HEK293T (cell line): Measurements from ENCODE around the gene ANKZF1.

Experiments
- BHLHE40 ChIP-seq: fragments of 450-650 bp; IDR thresholded peaks from 2 replicates; pipeline ENCODE4 v1.6.1; 2016; ENCODE audit warnings: mild to moderate bottlenecking, moderate library complexity, borderline replicate concordance
- ELF4 ChIP-seq: fragments of 450-650 bp; IDR thresholded peaks from 2 replicates; pipeline ENCODE4 v1.6.1; 2017; ENCODE audit warnings: antibody characterized with exemption
- FOXM1 ChIP-seq: fragments of 450-650 bp; IDR thresholded peaks from 2 replicates; pipeline ENCODE4 v1.6.1; 2017; ENCODE audit warnings: mild to moderate bottlenecking, borderline replicate concordance
- LEF1 ChIP-seq: fragments of 450-650 bp; IDR thresholded peaks from 2 replicates; pipeline ENCODE4 v1.6.1; 2017; ENCODE audit warnings: mild to moderate bottlenecking, borderline replicate concordance
- SP1 ChIP-seq: fragments of 450-650 bp; IDR thresholded peaks from 2 replicates; pipeline ENCODE4 v1.6.1; 2017
- SUZ12 ChIP-seq: fragments of 450-650 bp; IDR thresholded peaks from 2 replicates; pipeline ENCODE4 v1.6.1; 2016; ENCODE audit warnings: mild to moderate bottlenecking
- TARDBP ChIP-seq: fragments of 450-650 bp; IDR thresholded peaks from 2 replicates; pipeline ENCODE4 v1.6.1; 2016
- ZNF384 ChIP-seq: fragments of 450-650 bp; IDR thresholded peaks from 2 replicates; pipeline ENCODE4 v1.6.1; 2016
- TF ChIP-seq, protein P1 (sequence below): fragments of 450-650 bp; IDR thresholded peaks from 2 replicates; pipeline ENCODE4 v1.6.1; 2016

DNA sequence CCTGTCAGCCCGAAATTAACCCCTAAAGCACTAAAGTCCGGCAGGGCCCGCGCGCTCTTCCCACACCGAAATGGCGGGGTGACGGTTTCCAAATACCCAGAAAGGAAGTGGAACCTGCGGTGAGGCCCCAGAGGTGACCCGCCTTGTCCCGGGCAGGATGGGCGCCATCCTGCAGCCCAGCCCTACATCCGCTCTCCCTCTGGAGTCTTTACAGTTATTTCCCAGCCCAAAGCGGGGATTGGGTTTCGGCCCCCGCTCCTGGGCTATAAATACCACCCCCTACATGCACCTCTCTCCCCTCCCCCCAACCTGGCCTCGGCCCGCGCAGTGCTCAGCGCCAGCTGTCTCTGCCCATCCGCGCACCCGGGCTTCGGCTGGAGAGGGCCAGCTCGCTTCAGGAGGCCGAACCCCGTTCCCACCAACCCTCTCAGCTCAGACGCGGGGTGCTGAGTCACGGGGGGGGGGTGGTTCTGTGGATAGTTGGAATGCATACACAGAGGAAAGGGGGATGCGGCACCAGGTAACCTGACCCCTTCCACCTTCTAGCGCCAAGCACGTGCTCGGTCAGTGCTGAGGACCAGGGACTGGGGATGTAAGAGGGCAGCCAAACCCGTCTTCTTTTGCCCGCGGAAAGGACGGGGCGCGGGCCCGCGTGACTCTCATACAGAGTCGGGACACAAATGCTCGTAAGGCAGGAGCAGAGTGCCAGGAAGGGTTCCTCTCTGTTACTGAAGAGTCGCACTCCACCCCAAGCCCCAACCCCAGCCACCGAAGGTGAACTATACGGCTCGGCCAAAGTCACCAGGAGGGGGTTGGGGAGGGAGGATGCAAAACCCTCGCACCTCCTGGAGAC, 23.5 kb downstream of the ANKZF1 start, which contains the start of gene TUBA4B:
- no peak for TF ChIP-seq SP1
- no peak for TF ChIP-seq LEF1
- no peak for TF ChIP-seq ELF4
- no peak for TF ChIP-seq BHLHE40
- no peak for TF ChIP-seq SUZ12
- TF ChIP-seq ZNF384, result no peak
- TF ChIP-seq, protein P1, sequence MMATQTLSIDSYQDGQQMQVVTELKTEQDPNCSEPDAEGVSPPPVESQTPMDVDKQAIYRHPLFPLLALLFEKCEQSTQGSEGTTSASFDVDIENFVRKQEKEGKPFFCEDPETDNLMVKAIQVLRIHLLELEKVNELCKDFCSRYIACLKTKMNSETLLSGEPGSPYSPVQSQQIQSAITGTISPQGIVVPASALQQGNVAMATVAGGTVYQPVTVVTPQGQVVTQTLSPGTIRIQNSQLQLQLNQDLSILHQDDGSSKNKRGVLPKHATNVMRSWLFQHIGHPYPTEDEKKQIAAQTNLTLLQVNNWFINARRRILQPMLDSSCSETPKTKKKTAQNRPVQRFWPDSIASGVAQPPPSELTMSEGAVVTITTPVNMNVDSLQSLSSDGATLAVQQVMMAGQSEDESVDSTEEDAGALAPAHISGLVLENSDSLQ, result no peak
- no peak for TF ChIP-seq FOXM1
- TF ChIP-seq TARDBP, result no peak
